Activated naive CD8-positive, alpha-beta T cell (primary cell): ENCODE measurements around the gene NGF.

ENCODE experiments used
- H3K27ac Mint-ChIP-seq: one replicate; pipeline ENCODE4 v1.8.0; 2021; ENCODE audit warnings: mixed read lengths
- H3K27me3 Mint-ChIP-seq: one replicate; pipeline ENCODE4 v1.8.0; 2021; ENCODE audit warnings: mixed read lengths
- H3K36me3 Mint-ChIP-seq: one replicate; pipeline ENCODE4 v1.8.0; 2021; ENCODE audit warnings: mixed read lengths
- H3K4me1 Mint-ChIP-seq: one replicate; pipeline ENCODE4 v1.8.0; 2021; ENCODE audit warnings: low read depth, mixed read lengths
- H3K4me3 Mint-ChIP-seq: one replicate; pipeline ENCODE4 v1.8.0; 2021; ENCODE audit warnings: mild to moderate bottlenecking, mixed read lengths
- H3K9me3 Mint-ChIP-seq: one replicate; pipeline ENCODE4 v1.8.0; 2021; ENCODE audit warnings: low read depth, mixed read lengths

The NGF gene

GRCh38 chr1:115286431-115287205 is 51.4 kb downstream of the NGF start:
- no peaks in the 10 kb centered on the region for H3K4me1 Mint-ChIP-seq

GRCh38 chr1:115284209-115284608 is 53.8 kb downstream of the NGF start:
- H3K9me3 Mint-ChIP-seq: no peaks in the 10 kb centered on the region
- no peak overlapping the region for H3K27ac Mint-ChIP-seq
- peaks cover 4% of the 10 kb centered on the region for H3K27me3 Mint-ChIP-seq
- H3K36me3 Mint-ChIP-seq: no peaks in the 10 kb centered on the region
- no peak overlapping the region for H3K4me3 Mint-ChIP-seq
- H3K4me1 Mint-ChIP-seq: no peaks in the 10 kb centered on the region

More at GRCh38 chr1:115286431-115287205, 51.4 kb downstream of the NGF start:
- no peaks in the 10 kb centered on the region for H3K36me3 Mint-ChIP-seq
- peaks cover 11% of the 10 kb centered on the region for H3K27me3 Mint-ChIP-seq
- no peak overlapping the region for H3K27ac Mint-ChIP-seq
- H3K4me3 Mint-ChIP-seq: no peak overlapping the region
- no peaks in the 10 kb centered on the region for H3K9me3 Mint-ChIP-seq

- Mint-ChIP-seq H3K27ac (no peak overlapping the region), H3K4me3 (no peak overlapping the region), H3K36me3 (no peaks in the 10 kb centered on the region), H3K4me1 (no peaks in the 10 kb centered on the region), H3K9me3 (no peaks in the 10 kb centered on the region), H3K27me3 (peaks cover 4% of the 10 kb centered on the region)
Measured at GRCh38 chr1:115283681-115284146, 54.3 kb downstream of the NGF start.

GRCh38 chr1:115283249-115283648 is 54.8 kb downstream of the NGF start:
- Mint-ChIP-seq H3K4me3 (no peak overlapping the region), H3K27ac (no peak overlapping the region), H3K4me1 (no peaks in the 10 kb centered on the region), H3K9me3 (no peaks in the 10 kb centered on the region), H3K27me3 (peaks cover 4% of the 10 kb centered on the region), H3K36me3 (no peaks in the 10 kb centered on the region)

- Mint-ChIP-seq H3K4me1 (no peaks in the 10 kb centered on the region), H3K36me3 (no peaks in the 10 kb centered on the region), H3K9me3 (no peaks in the 10 kb centered on the region), H3K27me3 (peaks cover 4% of the 10 kb centered on the region), H3K27ac (no peak overlapping the region), H3K4me3 (no peak overlapping the region)
Measured at GRCh38 chr1:115282807-115283208, 55.2 kb downstream of the NGF start.

- no peak overlapping the region for H3K4me3 Mint-ChIP-seq
- H3K4me1 Mint-ChIP-seq: no peaks in the 10 kb centered on the region
- peaks cover 5% of the 10 kb centered on the region for H3K9me3 Mint-ChIP-seq
- H3K27me3 Mint-ChIP-seq: peaks cover 4% of the 10 kb centered on the region
- no peak overlapping the region for H3K27ac Mint-ChIP-seq
- no peaks in the 10 kb centered on the region for H3K36me3 Mint-ChIP-seq
Measured at GRCh38 chr1:115281143-115281542, 56.9 kb downstream of the NGF start.

- peaks cover 5% of the 10 kb centered on the region for H3K9me3 Mint-ChIP-seq
- no peak overlapping the region for H3K27ac Mint-ChIP-seq
- no peak overlapping the region for H3K4me3 Mint-ChIP-seq
- peaks cover 4% of the 10 kb centered on the region for H3K27me3 Mint-ChIP-seq
- no peaks in the 10 kb centered on the region for H3K4me1 Mint-ChIP-seq
- no peaks in the 10 kb centered on the region for H3K36me3 Mint-ChIP-seq
Measured at GRCh38 chr1:115280064-115280463, 58.0 kb downstream of the NGF start.

GRCh38 chr1:115278211-115278610 is 59.8 kb downstream of the NGF start:
- no peaks in the 10 kb centered on the region for H3K36me3 Mint-ChIP-seq

GRCh38 chr1:115277276-115277675 is 60.8 kb downstream of the NGF start:
- Mint-ChIP-seq H3K4me3 (no peak overlapping the region), H3K4me1 (no peaks in the 10 kb centered on the region), H3K27ac (no peak overlapping the region), H3K27me3 (peaks cover 9% of the 10 kb centered on the region), H3K36me3 (no peaks in the 10 kb centered on the region), H3K9me3 (peaks cover 5% of the 10 kb centered on the region)

More at GRCh38 chr1:115278211-115278610, 59.8 kb downstream of the NGF start:
- Mint-ChIP-seq H3K27ac (no peak overlapping the region), H3K9me3 (peaks cover 5% of the 10 kb centered on the region), H3K27me3 (peaks cover 9% of the 10 kb centered on the region), H3K4me1 (no peaks in the 10 kb centered on the region), H3K4me3 (no peak overlapping the region)

- H3K36me3 Mint-ChIP-seq: no peaks in the 10 kb centered on the region
- H3K27ac Mint-ChIP-seq: no peak overlapping the region
Measured at GRCh38 chr1:115275216-115275615, 62.8 kb downstream of the NGF start.

DNA sequence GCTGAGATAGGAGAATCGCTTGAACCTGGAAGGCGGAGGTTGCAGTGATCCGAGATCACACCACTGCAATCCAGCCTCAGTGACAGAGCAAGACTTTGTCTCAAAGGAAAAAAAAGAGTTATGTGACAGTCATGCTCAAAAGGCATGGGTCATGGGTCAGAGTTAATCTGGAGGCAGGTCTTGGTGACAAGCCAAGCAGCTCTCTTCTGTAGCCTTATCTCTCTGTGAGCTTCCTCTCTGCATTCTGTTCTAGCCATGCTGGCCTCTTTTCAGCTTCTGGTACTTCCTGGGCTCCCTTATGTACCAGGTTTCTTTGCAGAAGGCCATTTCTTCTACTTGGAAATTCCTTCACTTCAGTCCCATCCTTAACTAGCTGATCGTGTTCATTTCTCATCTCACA is 63.6 kb downstream of the NGF start:
- Mint-ChIP-seq H3K27ac (no peak overlapping the region), H3K27me3 (peaks cover 5% of the 10 kb centered on the region), H3K4me3 (no peak overlapping the region)

More at GRCh38 chr1:115275216-115275615, 62.8 kb downstream of the NGF start:
- H3K9me3 Mint-ChIP-seq: peaks cover 5% of the 10 kb centered on the region
- no peak overlapping the region for H3K4me3 Mint-ChIP-seq
- no peaks in the 10 kb centered on the region for H3K4me1 Mint-ChIP-seq
- peaks cover 5% of the 10 kb centered on the region for H3K27me3 Mint-ChIP-seq

GRCh38 chr1:115266729-115267421 is 71.2 kb downstream of the NGF start:
- no peaks in the 10 kb centered on the region for H3K36me3 Mint-ChIP-seq
- H3K27ac Mint-ChIP-seq: no peak overlapping the region
- peaks cover 12% of the 10 kb centered on the region for H3K27me3 Mint-ChIP-seq
- H3K4me3 Mint-ChIP-seq: no peak overlapping the region
- no peaks in the 10 kb centered on the region for H3K9me3 Mint-ChIP-seq
- no peaks in the 10 kb centered on the region for H3K4me1 Mint-ChIP-seq

More for the DNA sequence above, 63.6 kb downstream of the NGF start:
- H3K36me3 Mint-ChIP-seq: no peaks in the 10 kb centered on the region
- no peaks in the 10 kb centered on the region for H3K4me1 Mint-ChIP-seq
- H3K9me3 Mint-ChIP-seq: peaks cover 5% of the 10 kb centered on the region

DNA sequence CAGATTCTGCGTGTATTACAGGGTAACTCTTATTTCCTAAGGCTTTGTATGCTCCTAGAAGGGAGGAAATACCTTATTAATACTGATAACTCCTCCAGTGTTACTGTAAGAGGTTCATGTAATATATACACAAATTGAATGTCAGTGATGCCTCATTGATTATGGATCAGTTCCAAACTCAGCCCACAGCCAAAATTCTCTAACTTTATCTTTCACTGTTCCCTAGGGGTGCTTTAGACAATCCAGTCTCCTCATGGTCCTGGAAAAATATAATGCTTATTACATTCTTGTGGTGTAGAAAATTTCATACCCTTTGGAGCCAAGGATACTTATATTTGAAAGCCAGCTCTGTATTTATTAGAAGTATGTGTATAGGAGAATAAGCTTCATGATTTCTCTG is 73.0 kb downstream of the NGF start:
- no peaks in the 10 kb centered on the region for H3K4me1 Mint-ChIP-seq

GRCh38 chr1:115262886-115263285 is 75.2 kb downstream of the NGF start:
- peaks cover 8% of the 10 kb centered on the region for H3K9me3 Mint-ChIP-seq
- no peak overlapping the region for H3K27ac Mint-ChIP-seq
- H3K36me3 Mint-ChIP-seq: peaks cover 5% of the 10 kb centered on the region
- H3K27me3 Mint-ChIP-seq: peaks cover 9% of the 10 kb centered on the region
- H3K4me3 Mint-ChIP-seq: no peak overlapping the region
- no peaks in the 10 kb centered on the region for H3K4me1 Mint-ChIP-seq

More for the DNA sequence above, 73.0 kb downstream of the NGF start:
- Mint-ChIP-seq H3K4me3 (no peak overlapping the region), H3K36me3 (no peaks in the 10 kb centered on the region), H3K9me3 (no peaks in the 10 kb centered on the region), H3K27me3 (peaks cover 12% of the 10 kb centered on the region), H3K27ac (no peak overlapping the region)

- H3K9me3 Mint-ChIP-seq: peaks cover 8% of the 10 kb centered on the region
- no peak overlapping the region for H3K4me3 Mint-ChIP-seq
- no peak overlapping the region for H3K27ac Mint-ChIP-seq
- peaks cover 5% of the 10 kb centered on the region for H3K36me3 Mint-ChIP-seq
- peaks cover 6% of the 10 kb centered on the region for H3K27me3 Mint-ChIP-seq
- no peaks in the 10 kb centered on the region for H3K4me1 Mint-ChIP-seq
Measured at GRCh38 chr1:115261496-115261895, 76.6 kb downstream of the NGF start.
